AG04450 (cell line): Measurements from ENCODE around the gene PPIA. TPM values are rescaled to one million over a fixed set of nuclear protein-coding genes. Genes with fewer than 3 reads are reported as not detected.

Experiments
- CTCF ChIA-PET: fragments of 300-600, 350-600 bp; formaldehyde crosslinking; extraction: SDS; loops from one replicate; lab custom pipeline; 2022; ENCODE audit warnings: antibody characterized with exemption, inconsistent platforms; lab: Charles Lee
- POLR2A ChIA-PET: fragments of 350-600 bp; formaldehyde crosslinking; extraction: SDS; loops from one replicate; lab custom pipeline; 2021; ENCODE audit warnings: antibody characterized with exemption, inconsistent platforms; lab: Yijun Ruan, JAX
- DNase-seq: peaks from one replicate; pipeline ENCODE4 v3.0.0-alpha.2; 2011; ENCODE audit warnings: low read depth, low spot score
- H3K27ac ChIP-seq: one replicate; pipeline ENCODE4 v1.5.1; 2012; ENCODE audit warnings: low read depth, low read length, control low read depth
- H3K27me3 ChIP-seq: one replicate; pipeline ENCODE4 v1.6.0; 2012; ENCODE audit warnings: low read length; ENCODE audit not compliant: control insufficient read depth, insufficient read depth
- H3K4me3 ChIP-seq: 2 replicates; pipeline ENCODE4 v1.5.1; 2011; ENCODE audit warnings: mild to moderate bottlenecking, low read depth, low read length, control low read depth
- H3K9me3 ChIP-seq: 2 replicates; pipeline ENCODE4 v1.5.1; 2012; ENCODE audit warnings: low read length; ENCODE audit not compliant: control insufficient read depth, insufficient read depth
- CTCF ChIP-seq: IDR thresholded peaks from 2 replicates; pipeline ENCODE4 v1.5.1; 2011; ENCODE audit warnings: low read depth, low read length, control low read depth, inconsistent platforms
- polyA plus RNA-seq: library from polyadenylated mRNA; depleted of rRNA; stranded (reverse); fragments of >200 nt; gene quantifications from 2 replicates; pipeline ENCODE4 v1.2.3, GENCODE V29; 2011

The PPIA gene
- polyA plus RNA-seq, 1 experiment: 5,100 TPM

DNA sequence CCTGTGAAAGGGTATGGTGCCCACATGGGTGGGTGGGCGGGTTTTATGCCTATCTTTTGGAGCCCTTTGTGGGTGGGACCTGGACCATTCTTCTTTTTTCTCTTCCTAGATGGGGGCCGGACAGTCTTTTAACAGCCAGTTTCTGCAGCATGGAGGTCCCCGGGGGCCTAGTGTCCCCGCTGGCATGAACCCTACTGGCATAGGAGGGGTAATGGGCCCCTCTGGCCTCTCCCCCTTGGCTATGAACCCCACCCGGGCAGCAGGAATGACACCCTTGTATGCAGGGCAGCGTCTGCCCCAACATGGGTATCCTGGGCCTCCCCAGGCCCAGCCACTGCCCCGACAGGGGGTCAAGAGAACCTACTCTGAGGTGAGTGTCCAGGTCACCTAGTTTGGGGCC lies 38.7 kb upstream of the PPIA start:
- Histone ChIP-seq H3K27me3 (no peaks in the 10 kb centered on the region), H3K4me3 (no peak overlapping the region), H3K9me3 (no peaks in the 10 kb centered on the region; the same call in 1 of the 2 replicates), H3K27ac (no peak overlapping the region)
- TF ChIP-seq CTCF: no peak
- POLR2A ChIA-PET: no interaction called here
- CTCF ChIA-PET: no interaction called here
- no peak for DNase-seq

GRCh38 chr7:44759246-44759645 lies 37.2 kb upstream of the PPIA start:
- Histone ChIP-seq H3K4me3 (no peak overlapping the region), H3K9me3 (no peaks in the 10 kb centered on the region; the same call in 1 of the 2 replicates), H3K27me3 (no peaks in the 10 kb centered on the region), H3K27ac (no peak overlapping the region)
- CTCF ChIA-PET: no interaction called here
- POLR2A ChIA-PET: no interaction called here
- DNase-seq: no peak
- TF ChIP-seq CTCF: no peak

- no peak overlapping the region for H3K27ac ChIP-seq
- ChIA-PET CTCF (no interaction called here), POLR2A (no interaction called here)
- H3K9me3 ChIP-seq: no peaks in the 10 kb centered on the region; the same call in 1 of the 2 replicates
- no peak for TF ChIP-seq CTCF
- no peak for DNase-seq
- H3K4me3 ChIP-seq: no peak overlapping the region
- no peaks in the 10 kb centered on the region for H3K27me3 ChIP-seq
Observed at GRCh38 chr7:44760034-44760580, 36.4 kb upstream of the PPIA start.

DNA sequence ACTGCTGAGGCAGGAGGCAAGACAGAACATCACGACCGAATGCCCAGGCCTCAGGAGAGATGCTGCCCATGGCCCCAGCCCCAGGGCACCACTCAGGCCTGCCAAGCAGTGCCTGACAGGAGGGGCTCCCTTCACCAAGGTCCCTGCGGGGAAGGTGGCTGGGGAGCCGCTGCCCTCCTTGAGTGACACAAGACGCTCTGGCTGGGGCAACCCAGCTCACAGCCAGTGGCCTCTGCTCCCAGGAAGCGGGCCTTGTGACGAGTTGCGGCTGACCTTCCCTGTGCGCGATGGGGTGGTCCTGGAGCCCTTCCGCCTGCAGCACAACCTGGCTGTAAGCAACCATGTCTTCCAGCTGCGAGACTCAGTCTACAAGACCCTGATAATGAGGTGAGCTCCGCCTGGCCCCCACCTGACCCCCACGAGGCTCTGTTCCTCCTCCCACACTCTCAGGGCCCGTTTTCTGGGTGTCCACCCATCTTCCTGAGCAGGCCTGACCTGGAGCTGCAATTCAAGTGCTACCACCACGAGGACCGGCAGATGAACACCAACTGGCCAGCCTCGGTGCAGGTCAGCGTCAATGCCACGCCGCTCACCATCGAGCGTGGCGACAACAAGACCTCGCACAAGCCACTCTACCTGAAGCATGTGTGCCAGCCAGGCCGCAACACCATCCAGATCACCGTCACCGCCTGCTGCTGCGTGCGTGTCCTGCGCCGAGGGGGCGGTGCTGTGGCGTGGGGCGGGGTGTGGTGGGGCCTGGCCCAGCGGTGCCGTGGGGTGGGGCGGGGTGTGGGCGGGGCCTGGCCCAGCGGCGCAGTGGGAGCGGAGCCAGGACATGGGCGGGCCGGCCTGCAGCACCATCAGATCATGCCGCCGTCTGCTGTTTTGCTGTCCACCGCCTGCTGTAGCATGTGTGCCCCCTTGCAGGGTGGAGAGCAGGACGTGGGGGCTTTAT lies 35.0 kb upstream of the PPIA start:
- ChIA-PET POLR2A (interaction anchor here (0.6 to 1.1 kb wide), 2 partner anchors 37 to 56 kb away, joined by 3 read pairs; no protein-coding TSS in a partner anchor), CTCF (interaction anchor here (1.1 kb wide), 1 partner anchor 96 kb away, joined by 3 read pairs; no protein-coding TSS in a partner anchor)
- H3K9me3 ChIP-seq: no peaks in the 10 kb centered on the region; the same call in 1 of the 2 replicates
- no peak for DNase-seq
- no peaks in the 10 kb centered on the region for H3K27me3 ChIP-seq
- no peak overlapping the region for H3K4me3 ChIP-seq
- no peak for TF ChIP-seq CTCF
- H3K27ac ChIP-seq: no peak overlapping the region

DNA sequence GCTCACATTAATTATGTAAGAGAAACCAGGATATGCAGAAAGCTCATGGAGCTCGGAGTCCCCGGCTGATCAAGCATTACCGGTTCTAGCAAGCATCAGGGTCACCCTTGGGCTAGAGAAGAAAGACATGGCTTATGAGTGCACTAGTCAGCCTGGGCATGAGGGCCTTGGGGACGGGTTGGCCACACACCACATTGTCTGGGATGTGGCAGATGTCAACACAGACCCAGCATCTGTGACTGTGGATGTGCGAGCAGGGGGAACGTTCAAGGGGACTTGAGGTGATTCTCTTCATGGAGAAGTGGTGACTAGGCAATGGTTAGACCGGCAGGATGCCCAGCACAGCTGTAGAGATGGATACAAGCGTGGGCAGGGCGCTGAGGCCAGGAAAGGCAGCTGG lies 34.2 kb upstream of the PPIA start:
- H3K27ac ChIP-seq: no peak overlapping the region
- no peak for TF ChIP-seq CTCF
- H3K4me3 ChIP-seq: no peak overlapping the region
- H3K27me3 ChIP-seq: no peaks in the 10 kb centered on the region
- H3K9me3 ChIP-seq: no peaks in the 10 kb centered on the region; the same call in 1 of the 2 replicates
- ChIA-PET POLR2A (no interaction called here), CTCF (interaction anchor here (1.1 kb wide), 1 partner anchor 95 kb away, joined by 3 read pairs; no protein-coding TSS in a partner anchor)
- no peak for DNase-seq
